MM.1S (cell line): ENCODE measurements around the gene FGF14.

ENCODE experiments used
- DNase-seq: peaks from one replicate; pipeline ENCODE4 v3.0.0-alpha.2; 2015
- H2AFZ ChIP-seq: fragments of 300-600 bp; sonication (generic); 2 replicates; pipeline ENCODE4 v1.6.0; 2016; ENCODE audit warnings: antibody characterized with exemption, low read length
- H3F3A ChIP-seq: fragments of 300-600 bp; sonication (generic); 2 replicates; pipeline ENCODE4 v1.6.1; 2016; ENCODE audit warnings: mild to moderate bottlenecking, antibody characterized with exemption, low read length, moderate library complexity, mixed read lengths; ENCODE audit not compliant: insufficient read depth
- H3K27ac ChIP-seq: fragments of 300-600 bp; sonication (generic); 2 replicates; pipeline ENCODE4 v1.5.1; 2016; ENCODE audit warnings: mild to moderate bottlenecking, low read length
- H3K27me3 ChIP-seq: fragments of 300-600 bp; sonication (generic); replicated peaks from 2 replicates; pipeline ENCODE4 v1.6.0; 2016; ENCODE audit warnings: low read length; ENCODE audit not compliant: insufficient read depth
- H3K36me3 ChIP-seq: fragments of 300-600 bp; sonication (generic); replicated peaks from 2 replicates; pipeline ENCODE4 v1.6.1; 2016; ENCODE audit warnings: mild to moderate bottlenecking, low read length, mixed read lengths; ENCODE audit not compliant: insufficient read depth
- H3K4me1 ChIP-seq: fragments of 300-600 bp; sonication (generic); 2 replicates; pipeline ENCODE4 v1.6.1; 2016; ENCODE audit warnings: low read length, mixed read lengths
- H3K4me2 ChIP-seq: fragments of 300-600 bp; sonication (generic); 2 replicates; pipeline ENCODE4 v1.6.0; 2016; ENCODE audit warnings: low read depth, low read length
- H3K4me3 ChIP-seq: fragments of 300-600 bp; sonication (generic); 2 replicates; pipeline ENCODE4 v1.5.1; 2016; ENCODE audit warnings: low read length, mixed read lengths
- H3K79me2 ChIP-seq: fragments of 300-600 bp; sonication (generic); 2 replicates; pipeline ENCODE4 v1.6.1; 2016; ENCODE audit warnings: mixed run types, low read length, mixed read lengths
- H3K9ac ChIP-seq: fragments of 300-600 bp; sonication (generic); 2 replicates; pipeline ENCODE4 v1.6.1; 2016; ENCODE audit warnings: low read length, mixed read lengths
- H3K9me2 ChIP-seq: fragments of 300-600 bp; sonication (generic); replicated peaks from 2 replicates; pipeline ENCODE4 v1.6.1; 2016; ENCODE audit warnings: mild to moderate bottlenecking, low read length, mixed read lengths; ENCODE audit not compliant: insufficient read depth
- H3K9me3 ChIP-seq: fragments of 300-600 bp; sonication (generic); replicated peaks from 2 replicates; pipeline ENCODE4 v1.6.1; 2016; ENCODE audit warnings: mild to moderate bottlenecking, low read length, mixed read lengths; ENCODE audit not compliant: insufficient read depth
- H4K20me1 ChIP-seq: fragments of 300-600 bp; sonication (generic); 2 replicates; pipeline ENCODE4 v1.6.1; 2016; ENCODE audit warnings: mild to moderate bottlenecking, low read length, moderate library complexity, mixed read lengths; ENCODE audit not compliant: insufficient read depth
- EZH2 ChIP-seq: fragments of 300-600 bp; sonication (generic); optimal IDR thresholded peaks from 2 replicates; pipeline ENCODE3; 2017; ENCODE audit warnings: low read depth, mild to moderate bottlenecking, antibody characterized with exemption, low read length, mixed read lengths
- EZH2phosphoT487 ChIP-seq: fragments of 300-600 bp; sonication (generic); IDR thresholded peaks from 2 replicates; pipeline ENCODE4 v1.6.1; 2018; ENCODE audit warnings: antibody characterized with exemption, low read length
- TF ChIP-seq, protein P1 (sequence below): fragments of 300-600 bp; sonication (generic); IDR thresholded peaks from 2 replicates; pipeline ENCODE4 v1.5.1; 2016; ENCODE audit warnings: antibody characterized with exemption, low read length, mixed read lengths

The FGF14 gene

DNA sequence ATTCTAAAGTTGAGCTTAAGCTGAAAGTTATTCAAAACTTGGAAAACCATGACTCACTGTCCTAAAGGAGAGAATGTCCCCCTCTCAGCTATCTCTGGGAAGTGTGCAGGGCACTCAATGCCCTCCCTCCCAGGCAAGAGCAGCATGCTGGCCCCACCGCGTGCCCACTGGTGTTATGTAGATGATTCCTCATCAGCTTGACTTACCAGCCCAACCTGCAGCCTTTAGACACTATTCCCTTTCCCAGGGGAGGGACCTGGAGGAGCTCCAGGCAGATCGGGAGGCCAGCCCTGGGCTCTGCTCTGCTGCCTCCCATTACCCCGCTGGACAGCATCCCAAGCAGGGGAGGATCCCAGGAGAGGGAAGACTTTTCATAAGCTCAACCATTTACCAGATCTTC, 124.6 kb downstream of the FGF14 start:
- DNase-seq, result no peak
- Histone ChIP-seq H3K36me3 (no peaks in the 10 kb centered on the region), H4K20me1 (no peaks in the 10 kb centered on the region), H3K27ac (no peak overlapping the region), H3K4me3 (no peak overlapping the region), H3K4me2 (no peak overlapping the region), H3F3A (no peaks in the 10 kb centered on the region), H3K9me3 (no peaks in the 10 kb centered on the region), H3K9ac (no peak overlapping the region), H3K79me2 (no peaks in the 10 kb centered on the region), H2AFZ (no peak overlapping the region), H3K4me1 (no peaks in the 10 kb centered on the region), H3K27me3 (no peaks in the 10 kb centered on the region), H3K9me2 (no peaks in the 10 kb centered on the region)
- TF ChIP-seq EZH2phosphoT487 (no peak), EZH2 (no peak)
- TF ChIP-seq, protein P1, sequence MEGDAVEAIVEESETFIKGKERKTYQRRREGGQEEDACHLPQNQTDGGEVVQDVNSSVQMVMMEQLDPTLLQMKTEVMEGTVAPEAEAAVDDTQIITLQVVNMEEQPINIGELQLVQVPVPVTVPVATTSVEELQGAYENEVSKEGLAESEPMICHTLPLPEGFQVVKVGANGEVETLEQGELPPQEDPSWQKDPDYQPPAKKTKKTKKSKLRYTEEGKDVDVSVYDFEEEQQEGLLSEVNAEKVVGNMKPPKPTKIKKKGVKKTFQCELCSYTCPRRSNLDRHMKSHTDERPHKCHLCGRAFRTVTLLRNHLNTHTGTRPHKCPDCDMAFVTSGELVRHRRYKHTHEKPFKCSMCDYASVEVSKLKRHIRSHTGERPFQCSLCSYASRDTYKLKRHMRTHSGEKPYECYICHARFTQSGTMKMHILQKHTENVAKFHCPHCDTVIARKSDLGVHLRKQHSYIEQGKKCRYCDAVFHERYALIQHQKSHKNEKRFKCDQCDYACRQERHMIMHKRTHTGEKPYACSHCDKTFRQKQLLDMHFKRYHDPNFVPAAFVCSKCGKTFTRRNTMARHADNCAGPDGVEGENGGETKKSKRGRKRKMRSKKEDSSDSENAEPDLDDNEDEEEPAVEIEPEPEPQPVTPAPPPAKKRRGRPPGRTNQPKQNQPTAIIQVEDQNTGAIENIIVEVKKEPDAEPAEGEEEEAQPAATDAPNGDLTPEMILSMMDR, result no peak

DNA sequence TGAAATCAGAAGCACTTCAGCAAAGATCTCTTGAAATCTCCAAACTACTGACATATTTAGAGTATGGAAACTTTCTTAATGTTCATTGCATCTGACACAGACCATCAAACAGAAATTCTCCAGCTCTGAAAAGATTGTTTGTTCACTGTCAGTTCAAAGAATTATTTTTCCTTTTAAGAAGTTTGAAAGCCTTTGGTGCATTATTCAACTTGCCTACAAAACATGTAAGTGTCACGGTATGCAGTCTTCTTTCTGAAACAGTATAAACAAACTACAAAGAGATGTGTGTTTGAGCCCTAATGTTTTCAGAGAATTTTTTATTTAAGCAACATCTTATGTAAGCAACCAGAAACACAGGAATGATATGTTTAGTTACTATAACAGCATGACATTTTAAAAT, 125.4 kb downstream of the FGF14 start:
- H3K27ac ChIP-seq, result no peak overlapping the region
- no peak overlapping the region for H2AFZ ChIP-seq
- no peak overlapping the region for H3K4me3 ChIP-seq
- H3K36me3 ChIP-seq, result no peaks in the 10 kb centered on the region
- no peaks in the 10 kb centered on the region for H3K27me3 ChIP-seq
- no peak for DNase-seq
- no peaks in the 10 kb centered on the region for H3F3A ChIP-seq
- H3K79me2 ChIP-seq, result no peaks in the 10 kb centered on the region
- H3K9me3 ChIP-seq, result no peaks in the 10 kb centered on the region
- no peaks in the 10 kb centered on the region for H3K4me1 ChIP-seq
- TF ChIP-seq EZH2phosphoT487 (no peak), EZH2 (no peak)
- TF ChIP-seq, protein P1, result no peak
- H4K20me1 ChIP-seq, result no peaks in the 10 kb centered on the region
- no peak overlapping the region for H3K9ac ChIP-seq
- H3K9me2 ChIP-seq, result no peaks in the 10 kb centered on the region
- H3K4me2 ChIP-seq, result no peak overlapping the region

DNA sequence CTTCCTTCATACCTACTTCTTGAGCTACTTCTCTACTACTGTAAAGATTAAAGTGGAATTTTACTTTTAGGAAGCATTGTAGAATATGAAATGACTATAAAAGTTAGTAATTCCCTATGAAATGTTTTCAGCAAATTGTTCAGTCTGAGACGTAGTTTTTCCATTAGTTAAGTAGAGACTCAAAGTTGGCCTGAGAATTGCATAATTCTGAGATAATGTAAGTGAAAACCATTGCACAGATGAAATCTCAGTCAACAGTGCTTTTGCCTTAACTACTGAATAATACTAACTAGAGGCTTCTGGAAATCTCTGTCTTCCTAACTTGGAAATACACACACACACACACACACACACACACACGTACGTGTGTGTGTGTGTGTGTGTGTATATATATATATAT, 125.9 kb downstream of the FGF14 start:
- no peak overlapping the region for H3K27ac ChIP-seq
- no peaks in the 10 kb centered on the region for H3K4me1 ChIP-seq
- no peaks in the 10 kb centered on the region for H3K27me3 ChIP-seq
- TF ChIP-seq, protein P1, result no peak
- no peak for TF ChIP-seq EZH2
- no peak for TF ChIP-seq EZH2phosphoT487
- H3K4me2 ChIP-seq, result no peak overlapping the region
- H2AFZ ChIP-seq, result no peak overlapping the region
- H3K79me2 ChIP-seq, result no peaks in the 10 kb centered on the region
- H3F3A ChIP-seq, result no peaks in the 10 kb centered on the region
- no peak for DNase-seq
- H3K9ac ChIP-seq, result no peak overlapping the region
- no peaks in the 10 kb centered on the region for H3K9me2 ChIP-seq
- no peaks in the 10 kb centered on the region for H4K20me1 ChIP-seq
- no peaks in the 10 kb centered on the region for H3K36me3 ChIP-seq
- H3K4me3 ChIP-seq, result no peak overlapping the region
- H3K9me3 ChIP-seq, result no peaks in the 10 kb centered on the region
